ENCODE measurements around the gene SLC9A9. TPM values are rescaled to one million over a fixed set of nuclear protein-coding genes. Genes with fewer than 3 reads are reported as not detected.

The SLC9A9 gene
- polyA plus RNA-seq, 1 experiment: 13.4 TPM

GRCh38 chr3:143824735-143825385 lies 23.4 kb downstream of the SLC9A9 start:
- ChIA-PET CTCF (interaction anchor here (0.6 to 1.0 kb wide), 2 partner anchors 11 to 49 kb away, joined by 3 to 5 read pairs; no protein-coding TSS in a partner anchor), POLR2A (no interaction called here)
- no peak overlapping the region for H3K4me3 ChIP-seq (ENCODE audit: low read depth, low read length)
- H3K27ac ChIP-seq (ENCODE audit: low read depth, low read length): no peak overlapping the region
- no peaks in the 10 kb centered on the region for H3K9me3 ChIP-seq (ENCODE audit: control insufficient read depth, insufficient read depth, low read length)
- DNase-seq (ENCODE audit: low read depth, low spot score): no peak
- TF ChIP-seq CTCF (IDR thresholded peaks at IDR 0.05; ENCODE audit: low read depth, low read length): no peak
- H3K27me3 ChIP-seq (ENCODE audit: control insufficient read depth, insufficient read depth, low read length): no peaks in the 10 kb centered on the region

- no peak for DNase-seq (ENCODE audit: low read depth, low spot score)
- Histone ChIP-seq H3K27me3 (ENCODE audit: control insufficient read depth, insufficient read depth, low read length) (no peaks in the 10 kb centered on the region), H3K4me3 (ENCODE audit: low read depth, low read length) (no peak overlapping the region), H3K9me3 (ENCODE audit: control insufficient read depth, insufficient read depth, low read length) (no peaks in the 10 kb centered on the region), H3K27ac (ENCODE audit: low read depth, low read length) (no peak overlapping the region)
- POLR2A ChIA-PET: no interaction called here
- CTCF ChIA-PET: no interaction called here
- no peak for TF ChIP-seq CTCF (IDR thresholded peaks at IDR 0.05; ENCODE audit: low read depth, low read length)
These were observed 25.5 kb downstream of the SLC9A9 start for GRCh38 chr3:143822798-143823197.

GRCh38 chr3:143822374-143822773 lies 25.9 kb downstream of the SLC9A9 start:
- no peaks in the 10 kb centered on the region for H3K9me3 ChIP-seq (ENCODE audit: control insufficient read depth, insufficient read depth, low read length)
- no peaks in the 10 kb centered on the region for H3K27me3 ChIP-seq (ENCODE audit: control insufficient read depth, insufficient read depth, low read length)
- H3K4me3 ChIP-seq (ENCODE audit: low read depth, low read length): no peak overlapping the region
- POLR2A ChIA-PET: no interaction called here
- DNase-seq (ENCODE audit: low read depth, low spot score): no peak
- TF ChIP-seq CTCF (IDR thresholded peaks at IDR 0.05; ENCODE audit: low read depth, low read length): no peak
- no peak overlapping the region for H3K27ac ChIP-seq (ENCODE audit: low read depth, low read length)
- CTCF ChIA-PET: no interaction called here

- no peaks in the 10 kb centered on the region for H3K27me3 ChIP-seq (ENCODE audit: control insufficient read depth, insufficient read depth, low read length)
- ChIA-PET POLR2A (no interaction called here), CTCF (no interaction called here)
- no peak overlapping the region for H3K27ac ChIP-seq (ENCODE audit: low read depth, low read length)
- DNase-seq (ENCODE audit: low read depth, low spot score): no peak
- no peak overlapping the region for H3K4me3 ChIP-seq (ENCODE audit: low read depth, low read length)
- no peak for TF ChIP-seq CTCF (IDR thresholded peaks at IDR 0.05; ENCODE audit: low read depth, low read length)
- no peaks in the 10 kb centered on the region for H3K9me3 ChIP-seq (ENCODE audit: control insufficient read depth, insufficient read depth, low read length)
These were observed 26.4 kb downstream of the SLC9A9 start for GRCh38 chr3:143821862-143822261.

GRCh38 chr3:143820466-143821221 lies 27.6 kb downstream of the SLC9A9 start:
- Histone ChIP-seq H3K27ac (ENCODE audit: low read depth, low read length) (no peak overlapping the region), H3K4me3 (ENCODE audit: low read depth, low read length) (no peak overlapping the region), H3K9me3 (ENCODE audit: control insufficient read depth, insufficient read depth, low read length) (no peaks in the 10 kb centered on the region), H3K27me3 (ENCODE audit: control insufficient read depth, insufficient read depth, low read length) (no peaks in the 10 kb centered on the region)
- POLR2A ChIA-PET: no interaction called here
- no peak for DNase-seq (ENCODE audit: low read depth, low spot score)
- CTCF ChIA-PET: no interaction called here
- TF ChIP-seq CTCF (IDR thresholded peaks at IDR 0.05; ENCODE audit: low read depth, low read length): no peak

All from AG04450 (cell line).